IMR-90 (cell line): ENCODE results near the gene SLC12A1. TPM values are rescaled to one million over a fixed set of nuclear protein-coding genes. Genes with fewer than 3 reads are reported as not detected.
A peak's percentile ranks its signal among the peaks of the same experiment; 100 is the strongest.

Source experiments
- ATAC-seq: fragments of 200-7000 bp; cut with Tn5 transposase; 2 replicates; pipeline ENCODE4 v1.9.1; 2020; ENCODE audit warnings: low read depth, mild to moderate bottlenecking, moderate library complexity
- BruUV-seq: library from RNA; stranded (reverse); fragments of 400-500 nt; replicated peaks from 2 replicates; lab custom pipeline; 2021; lab: Mats Ljungman, UMichigan
- CTCF ChIA-PET: fragments of 300-600 bp; formaldehyde crosslinking; extraction: SDS; loops from one replicate; lab custom pipeline; 2021; ENCODE audit warnings: antibody characterized with exemption; lab: Yijun Ruan, JAX
- POLR2A ChIA-PET: fragments of 300-600 bp; sonication (Branson Sonifier 250); formaldehyde crosslinking; loops from one replicate; lab custom pipeline; 2022; ENCODE audit warnings: antibody characterized with exemption; ENCODE audit not compliant: unreplicated experiment; lab: Charles Lee
- DNase-seq: peaks from one replicate; pipeline ENCODE4 v3.0.0; 2013
- H2AFZ ChIP-seq: replicated peaks from 2 replicates; pipeline ENCODE3; 2013; ENCODE audit warnings: low read length, mild to moderate bottlenecking; ENCODE audit not compliant: poor library complexity
- H2AK5ac ChIP-seq: 2 replicates; pipeline ENCODE4 v1.6.1; 2013; ENCODE audit warnings: low read depth, low read length, inconsistent platforms
- H2AK9ac ChIP-seq: replicated peaks from 2 replicates; pipeline ENCODE3; 2013; ENCODE audit warnings: mild to moderate bottlenecking, low read depth, low read length, moderate library complexity; ENCODE audit not compliant: poor library complexity
- H2BK120ac ChIP-seq: 2 replicates; pipeline ENCODE4 v1.6.1; 2013; ENCODE audit warnings: low read depth, low read length, inconsistent platforms
- H2BK15ac ChIP-seq: 3 replicates; pipeline ENCODE4 v1.6.1; 2013; ENCODE audit warnings: low read depth, low read length, inconsistent platforms
- H2BK20ac ChIP-seq: 2 replicates; pipeline ENCODE4 v1.6.1; 2013; ENCODE audit warnings: low read depth, mild to moderate bottlenecking, inconsistent platforms, low read length, moderate library complexity
- H2BK5ac ChIP-seq: 2 replicates; pipeline ENCODE4 v1.6.1; 2013; ENCODE audit warnings: mild to moderate bottlenecking, low read depth, low read length, inconsistent platforms; ENCODE audit not compliant: poor library complexity, severe bottlenecking
- H3K14ac ChIP-seq: replicated peaks from 2 replicates; pipeline ENCODE4 v1.6.1; 2013; ENCODE audit warnings: low read depth, low read length, inconsistent platforms
- H3K18ac ChIP-seq: 2 replicates; pipeline ENCODE4 v1.6.1; 2013; ENCODE audit warnings: low read depth, low read length, control low read depth
- H3K23ac ChIP-seq: 2 replicates; pipeline ENCODE4 v1.6.1; 2013; ENCODE audit warnings: low read depth, low read length, inconsistent platforms
- H3K27ac ChIP-seq: 2 replicates; pipeline ENCODE4 v1.5.1; 2013; ENCODE audit warnings: mild to moderate bottlenecking, control low read depth, low read length; ENCODE audit not compliant: insufficient read depth
- H3K27me3 ChIP-seq: 2 replicates; pipeline ENCODE4 v1.6.1; 2013; ENCODE audit warnings: low read length; ENCODE audit not compliant: control insufficient read depth, insufficient read depth
- H3K36me3 ChIP-seq: 2 replicates; pipeline ENCODE4 v1.6.1; 2013; ENCODE audit warnings: low read length, mixed read lengths; ENCODE audit not compliant: control insufficient read depth, insufficient read depth
- H3K4ac ChIP-seq: 2 replicates; pipeline ENCODE4 v1.6.1; 2013; ENCODE audit warnings: low read depth, low read length, inconsistent platforms
- H3K4me1 ChIP-seq: 2 replicates; pipeline ENCODE4 v1.6.1; 2013; ENCODE audit warnings: low read length, mixed read lengths; ENCODE audit not compliant: control insufficient read depth, insufficient read depth
- H3K4me2 ChIP-seq: 2 replicates; pipeline ENCODE4 v1.6.1; 2013; ENCODE audit warnings: low read depth, mild to moderate bottlenecking, control low read depth, low read length, moderate library complexity
- H3K4me3 ChIP-seq: 2 replicates; pipeline ENCODE4 v1.5.1; 2013; ENCODE audit warnings: low read depth, mild to moderate bottlenecking, control low read depth, low read length, moderate library complexity; ENCODE audit not compliant: insufficient read depth
- H3K56ac ChIP-seq: 2 replicates; pipeline ENCODE4 v1.6.1; 2013; ENCODE audit warnings: low read length, inconsistent platforms; ENCODE audit not compliant: insufficient read depth; ENCODE audit errors: extremely low read depth
- H3K79me1 ChIP-seq, 2 experiments: 2 replicates each; pipeline ENCODE4 v1.6.1; 2013; ENCODE audit warnings: low read length in 2 of 2, inconsistent platforms in 1 of 2, low read depth in 1 of 2
- H3K9ac ChIP-seq: 2 replicates; pipeline ENCODE4 v1.6.1; 2013; ENCODE audit warnings: low read depth, low read length, control low read depth
- H3K9me1 ChIP-seq: 2 replicates; pipeline ENCODE4 v1.6.1; 2013; ENCODE audit warnings: low read length, inconsistent platforms; ENCODE audit not compliant: insufficient read depth
- H3K9me3 ChIP-seq: 2 replicates; pipeline ENCODE4 v1.6.1; 2013; ENCODE audit warnings: low read length; ENCODE audit not compliant: control insufficient read depth, insufficient read depth
- H4K20me1 ChIP-seq: 2 replicates; pipeline ENCODE4 v1.6.1; 2013; ENCODE audit warnings: low read length, inconsistent platforms; ENCODE audit not compliant: insufficient read depth
- H4K5ac ChIP-seq: 2 replicates; pipeline ENCODE4 v1.6.1; 2013; ENCODE audit warnings: mild to moderate bottlenecking, low read depth, low read length, control low read depth
- H4K8ac ChIP-seq, 2 experiments: 2 replicates each; pipeline ENCODE4 v1.6.1; 2013; ENCODE audit warnings: low read depth in 2 of 2, low read length in 2 of 2, control low read depth in 1 of 2, inconsistent platforms in 1 of 2
- H4K91ac ChIP-seq: 2 replicates; pipeline ENCODE4 v1.6.1; 2013; ENCODE audit warnings: low read depth, low read length, inconsistent platforms; ENCODE audit not compliant: insufficient read depth
- POLR2A ChIP-seq: IDR thresholded peaks from 2 replicates; pipeline ENCODE4 v1.6.1; 2012; ENCODE audit warnings: mild to moderate bottlenecking, low read depth, low read length
- WGBS, 2 experiments: methylation state at CpG; one replicate each; pipeline versions ENCODE4 v1.1.5 to v1.1.7; 2013; ENCODE audit warnings: missing lambda C conversion rate in 2 of 2; ENCODE audit not compliant: insufficient read length in 1 of 2; ENCODE audit errors: extremely low coverage in 2 of 2; 5-methylcytosine and 5-hydroxymethylcytosine counted together
- dilution Hi-C: fragments of 300-500 bp; cut with HindIII; formaldehyde crosslinking; loops from one replicate; pipeline ENCODE4 v1.14.3; 2018; ENCODE audit warnings: low sequenced_read_pairs; ENCODE audit not compliant: unreplicated experiment
- in situ Hi-C: fragments of 300-500 bp; cut with MboI; formaldehyde crosslinking; loops from 3 replicates; pipeline ENCODE4 v1.14.3; 2019; ENCODE audit warnings: low sequenced_read_pairs, inconsistent platforms, mixed read lengths
- intact Hi-C: fragments of 100-400 bp; cut with micrococcal nuclease; formaldehyde crosslinking; loops from 2 replicates; pipeline ENCODE4 v1.10.0; 2022
- polyA plus RNA-seq, 3 experiments: library from polyadenylated mRNA; depleted of rRNA; stranded (reverse); fragments of >200 nt; gene quantifications; 2 replicates each; pipeline ENCODE4 v1.2.3, GENCODE V29; 2012; ENCODE audit warnings: low replicate concordance in 1 of 3
- total RNA-seq: library from RNA; depleted of rRNA; stranded (reverse); fragments of >200 nt; gene quantifications from 2 replicates; pipeline ENCODE4 v1.2.3, GENCODE V29; 2012

Gene SLC12A1
- total and polyA plus RNA-seq, 2 of the 4 experiments (the other 2 are of a cell fraction): not detected

DNA sequence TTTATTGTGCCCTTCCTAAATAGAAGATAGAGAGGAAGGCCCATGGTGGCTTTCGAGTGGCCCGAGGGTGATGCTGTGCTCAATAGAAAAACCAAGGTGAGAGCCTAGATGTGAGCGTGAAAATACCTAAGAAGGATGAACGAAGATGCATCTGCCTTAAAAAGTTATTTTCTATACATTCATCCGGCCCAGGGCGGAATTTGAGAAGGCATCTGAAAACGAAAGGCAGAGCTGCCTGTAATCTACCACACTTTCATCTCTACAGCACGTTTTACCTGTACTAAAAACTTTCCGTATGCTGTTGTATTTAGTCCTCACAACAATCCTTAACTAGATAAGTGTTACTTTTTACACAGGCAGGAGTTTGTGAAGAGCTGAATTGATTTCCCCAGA is 126.5 kb downstream of the SLC12A1 start:
- no peaks in the 10 kb centered on the region for H3K9me3 ChIP-seq
- no peak overlapping the region; the same call in 1 of the 2 replicates for H3K27ac ChIP-seq
- ChIA-PET POLR2A (no interaction called here), CTCF (no interaction called here)
- no peak overlapping the region for H2AK5ac ChIP-seq
- no peak overlapping the region for H2BK15ac ChIP-seq
- H3K23ac ChIP-seq: peak overlapping the region; percentile 6; the same call in 1 of the 2 replicates
- BruUV-seq: no TSS peak
- no peaks in the 10 kb centered on the region for H3K27me3 ChIP-seq
- H4K5ac ChIP-seq: no peak overlapping the region
- no peak overlapping the region for H4K91ac ChIP-seq
- H2AK9ac ChIP-seq: no peak overlapping the region
- dilution Hi-C loops: no loop called here
- ATAC-seq (no peak), DNase-seq (no peak)
- peaks cover 4% of the 10 kb centered on the region for H3K9me1 ChIP-seq
- H3K4me2 ChIP-seq: peak overlapping the region; percentile 96
- in situ Hi-C loops: no loop called here
- H2BK120ac ChIP-seq: no peak overlapping the region
- H3K14ac ChIP-seq: 0 out of 2 replicates have a peak overlapping the region, but pooled peaks have one; percentile 42
- WGBS, 2 experiments: no CpG with 5 or more reads among the region's 9 CpGs
- peaks cover 14% of the 10 kb centered on the region for H3K36me3 ChIP-seq
- peaks cover 10% of the 10 kb centered on the region for H4K20me1 ChIP-seq
- H3K79me1 ChIP-seq: peaks cover 6 to 45% of the 10 kb centered on the region in 2 experiments; a peak in 3 of 4 replicates
- no peak overlapping the region for H3K56ac ChIP-seq
- H3K4ac ChIP-seq: no peak overlapping the region
- H3K4me3 ChIP-seq: peak overlapping the region; percentile 95; the same call in 1 of the 2 replicates
- H3K4me1 ChIP-seq: peaks cover 3% of the 10 kb centered on the region
- no peak overlapping the region for H3K18ac ChIP-seq
- H3K9ac ChIP-seq: peak overlapping the region; percentile 57; the same call in 1 of the 2 replicates
- no peak overlapping the region for H2AFZ ChIP-seq
- no peak overlapping the region for H2BK20ac ChIP-seq
- no peak overlapping the region for H4K8ac ChIP-seq
- H2BK5ac ChIP-seq: no peak overlapping the region
- intact Hi-C loops: no loop called here
- no peak for TF ChIP-seq POLR2A
